GM12878 (cell line): ENCODE results near the gene GMDS. TPM values are rescaled to one million over a fixed set of nuclear protein-coding genes. Genes with fewer than 3 reads are reported as not detected.

Source experiments
- ATAC-seq: fragments of 200-7000 bp; cut with Tn5 transposase; 3 replicates; pipeline ENCODE4 v1.9.1; 2020; ENCODE audit warnings: mild to moderate bottlenecking, moderate library complexity
- BruUV-seq: library from RNA; stranded (reverse); fragments of 400-500 nt; replicated peaks from 2 replicates; lab custom pipeline; 2021; lab: Mats Ljungman, UMichigan
- CTCF ChIA-PET: fragments of 300-600 bp; sonication (Branson Sonifier 250); formaldehyde crosslinking; extraction: SDS; loops from one replicate; lab custom pipeline; 2021; ENCODE audit warnings: inconsistent platforms; lab: Yijun Ruan, JAX
- POLR2A ChIA-PET: fragments of 350-600 bp; formaldehyde crosslinking; extraction: SDS; loops from one replicate; lab custom pipeline; 2021; ENCODE audit warnings: inconsistent platforms; lab: Charles Lee
- RAD21 ChIA-PET: fragments of 300-600 bp; sonication (Branson Sonifier 250); formaldehyde crosslinking; loops from one replicate; lab custom pipeline; 2023; ENCODE audit warnings: antibody characterized with exemption; ENCODE audit not compliant: unreplicated experiment; lab: Charles Lee
- SMC1A ChIA-PET: fragments of 300-600 bp; sonication (Branson Sonifier 250); formaldehyde crosslinking; loops from one replicate; lab custom pipeline; 2023; ENCODE audit not compliant: unreplicated experiment, uncharacterized antibody; lab: Charles Lee
- DNase-seq: peaks from one replicate; pipeline ENCODE4 v3.0.0-alpha.2; 2011; ENCODE audit warnings: low read depth, low spot score
- FAIRE-seq: peaks from 3 replicates; lab custom pipeline; 2011; peaks lifted over from hg19 to GRCh38; lab: Jason Lieb, UNC
- H2AFZ ChIP-seq: 2 replicates; pipeline ENCODE4 v1.6.0; 2011; ENCODE audit warnings: low read depth, low read length, control low read depth; ENCODE audit not compliant: control insufficient read depth
- H3K27ac ChIP-seq: 2 replicates; pipeline ENCODE4 v1.5.1; 2011; ENCODE audit warnings: control low read depth; ENCODE audit not compliant: control insufficient read depth, insufficient read depth
- H3K27me3 ChIP-seq, 2 experiments: replicated peaks in 1 of 2; 2 replicates each; pipeline versions ENCODE4 v1.6.0 to v1.6.1; 2011; ENCODE audit warnings: low read length in 1 of 2; ENCODE audit not compliant: control insufficient read depth in 2 of 2, insufficient read depth in 2 of 2
- H3K36me3 ChIP-seq, 2 experiments: 2 replicates each; pipeline ENCODE4 v1.5.1; 2011; ENCODE audit warnings: low read length in 1 of 2; ENCODE audit not compliant: control insufficient read depth in 2 of 2, insufficient read depth in 2 of 2
- H3K4me1 ChIP-seq: 2 replicates; pipeline ENCODE4 v1.6.1; 2011; ENCODE audit warnings: mild to moderate bottlenecking, low read length, moderate library complexity, mixed read lengths; ENCODE audit not compliant: control insufficient read depth, insufficient read depth
- H3K4me2 ChIP-seq: 2 replicates; pipeline ENCODE4 v1.6.0; 2011; ENCODE audit warnings: control low read depth; ENCODE audit not compliant: control insufficient read depth, insufficient read depth
- H3K4me3 ChIP-seq: fragments of 200-600 bp; sonication (generic); 2 replicates; pipeline ENCODE4 v1.5.1; 2016
- H3K79me2 ChIP-seq: 2 replicates; pipeline ENCODE4 v1.6.0; 2011; ENCODE audit warnings: low read length; ENCODE audit not compliant: control insufficient read depth, insufficient read depth
- H3K9ac ChIP-seq: 2 replicates; pipeline ENCODE4 v1.8.0; 2011; ENCODE audit warnings: low read length, control low read depth, mixed read lengths; ENCODE audit not compliant: control insufficient read depth, insufficient read depth
- H3K9me3 ChIP-seq: replicated peaks from 3 replicates; pipeline ENCODE4 v1.5.1; 2011; ENCODE audit warnings: mild to moderate bottlenecking, low read length; ENCODE audit not compliant: control insufficient read depth, insufficient read depth
- H4K20me1 ChIP-seq: 2 replicates; pipeline ENCODE4 v1.6.0; 2011; ENCODE audit not compliant: control insufficient read depth, insufficient read depth
- CEBPB ChIP-seq, 2 experiments: fragments of 150-350 bp in 1 of 2; IDR thresholded peaks; 2 replicates each; pipeline ENCODE4 v1.6.1; 2012 to 2014; ENCODE audit warnings: low read depth in 2 of 2, low read length in 2 of 2, borderline replicate concordance in 1 of 2, inconsistent platforms in 1 of 2
- CREB1 ChIP-seq: IDR thresholded peaks from 2 replicates; pipeline ENCODE4 v1.6.1; 2012; ENCODE audit warnings: low read depth, mild to moderate bottlenecking, inconsistent platforms
- E2F8 ChIP-seq: fragments of 450-650 bp; IDR thresholded peaks from 2 replicates; pipeline ENCODE4 v1.6.1; 2018; ENCODE audit warnings: mild to moderate bottlenecking, low read depth, moderate library complexity; ENCODE audit not compliant: partially characterized antibody
- ESRRA ChIP-seq: IDR thresholded peaks from 2 replicates; pipeline ENCODE4 v1.6.1; 2012; ENCODE audit warnings: mild to moderate bottlenecking, low read length, improper control_type of control experiment
- ETV6 ChIP-seq, 2 experiments: fragments of 450-650 bp in 1 of 2; IDR thresholded peaks in 1 of 2; conservative IDR thresholded peaks in 1 of 2; 2 replicates each; pipeline ENCODE4 v1.6.1; 2014; ENCODE audit warnings: antibody characterized with exemption in 1 of 2, borderline replicate concordance in 1 of 2, low read depth in 1 of 2, mild to moderate bottlenecking in 1 of 2, moderate library complexity in 1 of 2
- HDAC6 ChIP-seq: fragments of 200-600 bp; sonication (generic); IDR thresholded peaks from one replicate; pipeline ENCODE4 v1.8.0; 2017; ENCODE audit warnings: antibody characterized with exemption; ENCODE audit not compliant: unreplicated experiment
- IRF3 ChIP-seq: fragments of 450-650 bp; IDR thresholded peaks from 2 replicates; pipeline ENCODE4 v1.6.1; 2014; ENCODE audit warnings: mild to moderate bottlenecking
- MYC ChIP-seq: IDR thresholded peaks from 2 replicates; pipeline ENCODE4 v1.6.1; 2011; ENCODE audit warnings: mild to moderate bottlenecking, low read length, moderate library complexity, inconsistent platforms; ENCODE audit not compliant: insufficient read depth, insufficient replicate concordance, insufficient read length, severe bottlenecking
- SIX5 ChIP-seq: IDR thresholded peaks from 2 replicates; pipeline ENCODE4 v1.6.1; 2011; ENCODE audit warnings: mild to moderate bottlenecking, low read depth, low read length, moderate library complexity; ENCODE audit not compliant: severe bottlenecking
- SUZ12 ChIP-seq: fragments of 200-600 bp; sonication (generic); IDR thresholded peaks from one replicate; pipeline ENCODE4 v1.6.1; 2018; ENCODE audit warnings: antibody characterized with exemption, mild to moderate bottlenecking; ENCODE audit not compliant: unreplicated experiment
- YBX1 ChIP-seq: fragments of 450-650 bp; IDR thresholded peaks from 2 replicates; pipeline ENCODE4 v1.6.1; 2016; ENCODE audit warnings: antibody characterized with exemption
- ZNF217 ChIP-seq: fragments of 450-650 bp; IDR thresholded peaks from 2 replicates; pipeline ENCODE4 v1.6.1; 2017; ENCODE audit warnings: antibody characterized with exemption, mild to moderate bottlenecking
- WGBS: methylation state at CpG from one replicate; pipeline ENCODE4 v1.1.6; 2016; ENCODE audit warnings: low lambda C conversion rate; ENCODE audit not compliant: insufficient replicate concordance, insufficient coverage; ENCODE audit errors: missing lambda C conversion rate; 5-methylcytosine and 5-hydroxymethylcytosine counted together
- in situ Hi-C: fragments of 300-500 bp; cut with MboI; formaldehyde crosslinking; loops from 9 replicates; pipeline ENCODE4 v1.14.3; 2018; ENCODE audit warnings: mixed read lengths
- intact Hi-C: fragments of 100-400 bp; cut with micrococcal nuclease; formaldehyde crosslinking; loops from one replicate; pipeline ENCODE4 v1.14.2; 2022; ENCODE audit not compliant: unreplicated experiment
- polyA plus RNA-seq, 11 experiments: library from polyadenylated mRNA; depleted of rRNA in 4 of 11; unstranded in 6 of 11; stranded (reverse) in 5 of 11; fragments of >200 nt; fragmentation: Nextera tagmentation in 4 of 11; fragmentation: Illumina TruSeq in 1 of 11; extraction: Ambion mirVana in 4 of 11; extraction: Trizol in 1 of 11; gene quantifications; 1 replicate in 1 of 11; 2 replicates in 10 of 11; pipeline versions ENCODE4 v1.2.1 to v1.2.3, GENCODE V29; 2011 to 2016; ENCODE audit warnings: inconsistent platforms in 2 of 11, missing spikeins in 2 of 11, low read depth in 1 of 11
- total RNA-seq, 4 experiments: library from RNA; depleted of rRNA in 3 of 4; stranded (reverse); fragments of >200 nt in 3 of 4; fragmentation: Illumina TruSeq in 1 of 4; extraction: Trizol in 1 of 4; gene quantifications; 2 replicates each; pipeline versions ENCODE4 v1.2.1 to v1.2.3, GENCODE V29; 2013 to 2021

The GMDS gene
- total and polyA plus RNA-seq, 10 of the 15 experiments (the other 5 are each of a cell fraction or from before 2014, with no cell fraction given) = 0.61 to 53.8 (median 29.3) TPM

- FAIRE-seq (no peak), DNase-seq (no peak), ATAC-seq (no peak)
- H3K4me3 ChIP-seq = no peak overlapping the region
- H3K4me2 ChIP-seq = no peak overlapping the region
- ChIA-PET CTCF (no interaction called here), RAD21 (no interaction called here), POLR2A (no interaction called here), SMC1A (no interaction called here)
- TF ChIP-seq CREB1 = no peak
- TF ChIP-seq SUZ12 = no peak
- TF ChIP-seq HDAC6 = no peak
- WGBS = 81% methylated on average over 13 of the region's 13 CpGs
- no peaks in the 10 kb centered on the region for H3K9me3 ChIP-seq
- no peaks in the 10 kb centered on the region for H3K27me3 ChIP-seq
- H2AFZ ChIP-seq = no peak overlapping the region
- H3K36me3 ChIP-seq = no peaks in the 10 kb centered on the region
- no peak overlapping the region for H3K9ac ChIP-seq
- H3K27ac ChIP-seq = no peak overlapping the region
- no peaks in the 10 kb centered on the region for H3K4me1 ChIP-seq
- in situ Hi-C loops (no loop called here), intact Hi-C loops (no loop called here)
- no peaks in the 10 kb centered on the region for H4K20me1 ChIP-seq
- no peaks in the 10 kb centered on the region for H3K79me2 ChIP-seq
- no TSS peak for BruUV-seq
Observed at GRCh38 chr6:1780251-1780867, 465.0 kb downstream of the GMDS start.

- in situ Hi-C loops = no loop called here
- TF ChIP-seq E2F8 (no peak), ETV6 (conservative IDR thresholded peaks at IDR 0.05 in 1 of 2, IDR thresholded peaks at IDR 0.05 in 1 of 2; ENCODE audit: borderline replicate concordance in 1 of 2, low read depth in 1 of 2) (no peak), ZNF217 (no peak), IRF3 (no peak), ESRRA (no peak), YBX1 (no peak), MYC (no peak), SIX5 (no peak), CEBPB (IDR thresholded peaks at IDR 0.05; ENCODE audit: borderline replicate concordance in 1 of 2, low read depth in 2 of 2, low read length in 2 of 2) (no peak)
- H2AFZ ChIP-seq = no peak overlapping the region
Observed at GRCh38 chr6:1778686-1779235, 466.6 kb downstream of the GMDS start.

More at GRCh38 chr6:1778686-1779235, 466.6 kb downstream of the GMDS start:
- H3K4me1 ChIP-seq = no peaks in the 10 kb centered on the region
- H3K9ac ChIP-seq = no peak overlapping the region
- H3K79me2 ChIP-seq = no peaks in the 10 kb centered on the region
- no peaks in the 10 kb centered on the region for H3K36me3 ChIP-seq
- 95% methylated on average over 10 of the region's 10 CpGs for WGBS
- DNase-seq (no peak), ATAC-seq (no peak), FAIRE-seq (no peak)
- no peaks in the 10 kb centered on the region for H4K20me1 ChIP-seq
- POLR2A ChIA-PET = no interaction called here
- H3K27me3 ChIP-seq = no peaks in the 10 kb centered on the region
- RAD21 ChIA-PET = interaction anchor here (0.9 kb wide), 1 partner anchor 430 kb away, joined by 3 read pairs; no protein-coding TSS in a partner anchor
- intact Hi-C loops = loop anchor here (10.0 kb wide), 1 partner anchor 174 kb away; the partner anchor contains the start of gene FOXC1
- no peak overlapping the region for H3K4me3 ChIP-seq
- no peaks in the 10 kb centered on the region for H3K9me3 ChIP-seq
- CTCF ChIA-PET = interaction anchor here (1.1 kb wide), 1 partner anchor 11 kb away, joined by 3 read pairs; no protein-coding TSS in a partner anchor
- no peak overlapping the region for H3K4me2 ChIP-seq
- no TSS peak for BruUV-seq
- no peak overlapping the region for H3K27ac ChIP-seq
- SMC1A ChIA-PET = interaction anchor here (1.3 to 1.9 kb wide), 3 partner anchors 8 to 90 kb away, joined by 3 to 5 read pairs (median 3); no protein-coding TSS in a partner anchor
